ENCODE data around the gene GRAMD1A.
"Not testable (repeated sequence)": the region's sequence is repeated elsewhere in the genome, so short reads cannot be mapped to it uniquely, and the experiment has no call there.

GRAMD1A gene

DNA sequence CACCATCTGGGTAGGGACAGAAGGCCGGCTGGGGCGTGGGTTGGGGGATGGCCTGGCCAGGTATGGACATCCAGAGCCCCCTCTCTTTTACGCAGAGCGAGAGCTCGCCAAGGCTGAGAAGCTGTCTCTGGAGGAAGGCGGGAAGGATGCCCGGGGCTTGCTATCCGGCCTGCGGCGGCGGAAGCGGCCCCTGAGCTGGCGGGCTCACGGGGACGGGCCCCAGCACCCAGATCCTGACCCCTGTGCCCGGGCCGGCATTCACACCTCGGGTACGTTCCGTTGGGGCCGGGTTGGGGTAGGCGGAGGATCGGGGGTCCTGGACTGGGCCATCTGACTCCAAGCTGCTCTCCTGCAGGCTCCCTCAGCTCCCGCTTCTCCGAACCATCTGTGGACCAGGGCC, 21.5 kb downstream of the GRAMD1A start:
- Histone ChIP-seq H3K4me1 (ENCODE audit: control insufficient read depth, insufficient read depth, low read length, poor library complexity, severe bottlenecking) (no peaks in the 10 kb centered on the region), H3K9me3 (ENCODE audit: control insufficient read depth, low read length) (no peaks in the 10 kb centered on the region), H3K27ac (ENCODE audit: low read depth, low read length, severe bottlenecking) (no peak overlapping the region), H3K36me3 (ENCODE audit: control insufficient read depth, insufficient read depth, low read length) (peaks cover 88% of the 10 kb centered on the region), H3K4me3 (ENCODE audit: extremely low read depth, insufficient read depth, low read length, poor library complexity, severe bottlenecking) (no peak overlapping the region)
- 96% methylated on average over 19 to 25 of the region's 25 CpGs for WGBS, 2 experiments (ENCODE audit: insufficient coverage in 2 of 2)

DNA sequence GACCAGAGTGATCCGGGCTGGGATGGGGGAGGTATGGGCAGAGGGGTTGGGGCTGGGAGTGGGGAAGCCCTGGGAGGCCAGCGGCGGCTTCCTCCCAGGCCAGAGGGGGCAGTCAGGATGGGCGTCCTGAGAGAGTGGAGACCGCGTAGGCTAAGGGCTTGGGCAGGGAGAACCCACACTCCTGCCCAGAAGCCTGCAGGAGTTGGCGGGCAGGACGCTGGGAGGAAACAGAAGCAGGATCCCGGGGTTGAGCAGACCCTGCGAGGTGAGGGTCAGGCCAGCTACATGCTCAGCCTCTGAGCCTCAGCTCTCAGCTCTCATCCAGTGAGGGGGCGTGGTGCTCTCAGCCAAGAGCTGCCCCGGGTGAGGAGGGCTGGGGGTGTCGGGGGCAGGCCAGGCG, 22.3 kb downstream of the GRAMD1A start:
- Histone ChIP-seq H3K4me3 (ENCODE audit: extremely low read depth, insufficient read depth, low read length, poor library complexity, severe bottlenecking) (no peak overlapping the region), H3K27ac (ENCODE audit: low read depth, low read length, severe bottlenecking) (no peak overlapping the region), H3K36me3 (ENCODE audit: control insufficient read depth, insufficient read depth, low read length) (peaks cover 89% of the 10 kb centered on the region), H3K4me1 (ENCODE audit: control insufficient read depth, insufficient read depth, low read length, poor library complexity, severe bottlenecking) (no peaks in the 10 kb centered on the region), H3K9me3 (ENCODE audit: control insufficient read depth, low read length) (no peaks in the 10 kb centered on the region)
- 96 to 97% methylated on average over 10 to 11 of the region's 14 CpGs for WGBS, 2 experiments (ENCODE audit: insufficient coverage in 2 of 2)

DNA sequence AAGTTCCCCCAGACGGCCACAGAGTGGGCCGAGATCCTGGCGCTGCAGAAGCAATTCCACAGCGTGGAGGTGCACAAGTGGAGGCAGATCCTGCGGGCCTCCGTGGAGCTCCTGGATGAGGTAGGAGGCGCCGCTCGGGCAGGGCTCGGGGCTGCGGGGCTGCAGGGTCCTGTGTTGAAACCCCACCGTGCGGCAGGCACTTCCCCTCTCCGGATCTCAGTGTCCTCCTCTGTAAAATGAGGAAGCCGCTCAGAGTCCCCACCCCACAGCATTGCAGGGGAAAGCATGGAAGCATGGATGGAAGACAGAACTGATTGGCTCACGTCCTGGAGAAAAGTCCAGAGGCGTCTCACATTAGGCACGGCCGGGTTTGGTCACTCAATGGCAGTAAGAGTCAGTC, 23.3 kb downstream of the GRAMD1A start:
- 94 to 96% methylated on average over 15 to 19 of the region's 19 CpGs for WGBS, 2 experiments (ENCODE audit: insufficient coverage in 2 of 2)
- H3K4me1 ChIP-seq (ENCODE audit: control insufficient read depth, insufficient read depth, low read length, poor library complexity, severe bottlenecking): no peaks in the 10 kb centered on the region
- peaks cover 89% of the 10 kb centered on the region for H3K36me3 ChIP-seq (ENCODE audit: control insufficient read depth, insufficient read depth, low read length)
- H3K27ac ChIP-seq (ENCODE audit: low read depth, low read length, severe bottlenecking): no peak overlapping the region
- no peak overlapping the region for H3K4me3 ChIP-seq (ENCODE audit: extremely low read depth, insufficient read depth, low read length, poor library complexity, severe bottlenecking)
- no peaks in the 10 kb centered on the region for H3K9me3 ChIP-seq (ENCODE audit: control insufficient read depth, low read length)

DNA sequence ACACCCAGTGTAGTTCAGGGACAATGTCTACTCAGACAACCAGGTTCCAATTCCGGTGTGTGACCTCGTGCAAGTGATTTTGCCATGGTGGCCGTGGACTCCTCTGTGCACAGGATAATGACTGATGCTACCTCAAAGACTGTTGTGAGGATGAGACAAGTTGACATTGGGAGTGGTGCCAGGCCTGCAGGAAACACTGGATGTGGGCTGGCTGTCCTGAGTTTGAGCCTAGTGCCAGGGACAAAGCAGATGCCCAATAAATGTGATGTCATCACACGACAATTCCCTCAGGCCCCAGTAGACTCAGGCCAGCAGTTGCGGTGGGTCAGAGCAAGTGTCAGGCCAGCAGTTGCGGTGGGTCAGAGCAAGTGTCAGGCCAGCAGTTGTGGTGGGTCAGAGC, 24.0 kb downstream of the GRAMD1A start:
- peaks cover 83% of the 10 kb centered on the region for H3K36me3 ChIP-seq (ENCODE audit: control insufficient read depth, insufficient read depth, low read length)
- no peak overlapping the region for H3K27ac ChIP-seq (ENCODE audit: low read depth, low read length, severe bottlenecking)
- H3K4me3 ChIP-seq (ENCODE audit: extremely low read depth, insufficient read depth, low read length, poor library complexity, severe bottlenecking): no peak overlapping the region
- no peaks in the 10 kb centered on the region for H3K4me1 ChIP-seq (ENCODE audit: control insufficient read depth, insufficient read depth, low read length, poor library complexity, severe bottlenecking)
- H3K9me3 ChIP-seq (ENCODE audit: control insufficient read depth, low read length): no peaks in the 10 kb centered on the region
- WGBS, 2 experiments (ENCODE audit: insufficient coverage in 2 of 2): 96 to 100% methylated on average over 6 of the region's 6 CpGs

DNA sequence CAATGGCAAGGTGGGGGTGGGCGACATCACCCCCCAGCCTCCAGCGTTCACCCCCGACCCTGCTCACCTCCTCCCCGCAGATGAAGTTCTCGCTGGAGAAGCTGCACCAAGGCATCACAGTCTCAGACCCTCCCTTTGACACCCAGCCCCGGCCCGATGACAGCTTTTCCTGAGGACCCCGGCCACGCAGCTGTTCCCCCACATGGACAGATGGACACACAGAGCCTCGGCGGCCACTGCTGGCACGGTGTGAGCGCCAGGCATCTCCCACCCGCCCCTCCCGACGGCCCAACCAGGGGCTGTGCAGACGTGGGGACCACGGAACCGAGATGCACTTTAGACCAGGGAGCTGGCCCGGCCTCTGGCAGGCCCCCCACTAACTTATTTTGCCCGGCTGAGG, 25.8 kb downstream of the GRAMD1A start:
- Histone ChIP-seq H3K4me1 (ENCODE audit: control insufficient read depth, insufficient read depth, low read length, poor library complexity, severe bottlenecking) (peaks cover under 1% of the 10 kb centered on the region), H3K4me3 (ENCODE audit: extremely low read depth, insufficient read depth, low read length, poor library complexity, severe bottlenecking) (no peak overlapping the region), H3K27ac (ENCODE audit: low read depth, low read length, severe bottlenecking) (no peak overlapping the region), H3K36me3 (ENCODE audit: control insufficient read depth, insufficient read depth, low read length) (peaks cover 67% of the 10 kb centered on the region), H3K9me3 (ENCODE audit: control insufficient read depth, low read length) (no peaks in the 10 kb centered on the region)
- 93 to 97% methylated on average over 14 to 20 of the region's 21 CpGs for WGBS, 2 experiments (ENCODE audit: insufficient coverage in 2 of 2)

DNA sequence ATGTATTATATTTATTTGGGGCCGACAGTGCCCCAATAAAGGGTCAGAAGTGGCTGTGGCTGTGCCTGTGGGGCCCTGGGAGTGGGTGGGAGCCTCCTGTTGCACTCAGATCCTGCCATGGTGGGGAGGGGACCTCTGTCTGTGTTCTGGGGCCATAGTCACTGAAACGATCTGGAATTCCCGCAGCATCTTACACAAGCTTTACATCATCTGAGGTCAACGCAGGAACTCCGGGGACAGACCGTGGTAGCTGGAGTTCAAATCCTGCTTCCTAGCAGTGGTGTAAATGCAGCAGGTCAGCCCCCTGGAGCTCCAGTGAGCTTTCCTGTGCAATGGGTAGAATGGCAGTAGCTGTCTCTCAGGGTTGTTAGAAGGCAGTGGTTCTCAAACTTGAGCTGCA, 26.3 kb downstream of the GRAMD1A start:
- Histone ChIP-seq H3K4me3 (ENCODE audit: extremely low read depth, insufficient read depth, low read length, poor library complexity, severe bottlenecking) (no peak overlapping the region), H3K9me3 (ENCODE audit: control insufficient read depth, low read length) (no peaks in the 10 kb centered on the region), H3K4me1 (ENCODE audit: control insufficient read depth, insufficient read depth, low read length, poor library complexity, severe bottlenecking) (peaks cover 3% of the 10 kb centered on the region), H3K36me3 (ENCODE audit: control insufficient read depth, insufficient read depth, low read length) (peaks cover 62% of the 10 kb centered on the region), H3K27ac (ENCODE audit: low read depth, low read length, severe bottlenecking) (no peak overlapping the region)
- 92 to 93% methylated on average over 4 to 6 of the region's 6 CpGs for whole genome bisulfite sequencing, 2 experiments (ENCODE audit: insufficient coverage in 2 of 2)

DNA sequence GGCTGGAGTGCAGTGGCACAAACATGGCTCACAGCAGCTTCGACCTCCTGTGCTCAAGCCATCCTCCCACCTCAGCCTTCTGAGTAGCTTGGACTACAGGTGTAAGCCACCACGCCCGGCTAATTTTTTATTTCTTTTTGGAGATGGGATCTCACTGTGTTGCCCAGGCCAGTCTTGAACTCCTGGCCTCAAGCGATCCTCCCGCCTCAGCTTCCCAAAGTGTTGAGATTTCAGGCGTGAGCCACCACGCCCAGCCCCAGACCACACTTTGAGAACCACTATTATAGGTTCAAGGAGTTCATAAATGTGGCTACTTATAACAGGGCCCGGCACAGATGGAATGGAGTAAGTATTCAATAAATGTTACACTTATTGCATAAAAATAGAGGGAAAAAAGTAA, 26.9 kb downstream of the GRAMD1A start:
- H3K9me3 ChIP-seq (ENCODE audit: control insufficient read depth, low read length): no peaks in the 10 kb centered on the region
- WGBS, 2 experiments (ENCODE audit: insufficient coverage in 2 of 2): 88 to 91% methylated on average over 2 to 4 of the region's 8 CpGs
- H3K27ac ChIP-seq (ENCODE audit: low read depth, low read length, severe bottlenecking): no peak overlapping the region
- peaks cover 58% of the 10 kb centered on the region for H3K36me3 ChIP-seq (ENCODE audit: control insufficient read depth, insufficient read depth, low read length)
- H3K4me1 ChIP-seq (ENCODE audit: control insufficient read depth, insufficient read depth, low read length, poor library complexity, severe bottlenecking): peaks cover 3% of the 10 kb centered on the region
- H3K4me3 ChIP-seq (ENCODE audit: extremely low read depth, insufficient read depth, low read length, poor library complexity, severe bottlenecking): no peak overlapping the region

DNA sequence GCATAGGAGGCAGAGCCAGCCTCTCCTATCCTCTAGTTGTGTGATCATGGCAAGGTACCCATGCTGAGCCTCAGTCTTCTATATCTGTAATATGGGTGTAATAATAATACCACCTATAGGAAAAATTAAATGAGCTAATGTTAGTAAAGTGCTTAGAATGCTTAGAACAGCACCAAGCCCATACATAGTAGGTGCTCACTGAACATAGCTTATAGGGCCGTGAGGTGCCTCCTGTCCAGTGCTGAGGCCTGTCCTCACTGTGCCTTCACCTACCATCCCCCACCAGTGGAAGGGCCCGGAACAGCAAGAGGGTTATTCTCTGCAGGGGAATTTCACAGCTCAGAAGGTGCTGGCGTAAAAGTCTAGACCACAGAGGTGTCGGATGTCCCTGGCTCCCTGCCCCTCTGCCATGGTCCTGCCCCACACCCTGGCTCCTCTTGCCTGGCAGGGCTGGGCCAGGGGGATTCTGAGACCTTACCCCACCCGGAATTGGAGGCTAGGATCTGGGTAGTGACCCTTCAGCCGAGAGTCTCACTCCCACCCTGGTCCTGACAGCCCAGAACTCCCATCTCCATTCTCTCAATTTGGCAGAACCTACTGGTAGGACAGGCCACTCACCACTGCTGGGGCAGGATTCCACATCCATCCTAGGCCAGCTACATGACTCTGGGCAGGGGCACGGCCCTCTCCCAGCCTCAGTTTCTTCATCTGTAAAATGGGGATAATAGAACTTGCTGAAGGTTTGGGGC, 27.9 kb downstream of the GRAMD1A start:
- no peak overlapping the region for H3K4me3 ChIP-seq (ENCODE audit: extremely low read depth, insufficient read depth, low read length, poor library complexity, severe bottlenecking)
- peaks cover 3% of the 10 kb centered on the region for H3K4me1 ChIP-seq (ENCODE audit: control insufficient read depth, insufficient read depth, low read length, poor library complexity, severe bottlenecking)
- 88 to 92% methylated on average over 5 to 7 of the region's 7 CpGs for WGBS, 2 experiments (ENCODE audit: insufficient coverage in 2 of 2)
- H3K27ac ChIP-seq (ENCODE audit: low read depth, low read length, severe bottlenecking): no peak overlapping the region
- H3K9me3 ChIP-seq (ENCODE audit: control insufficient read depth, low read length): no peaks in the 10 kb centered on the region
- peaks cover 51% of the 10 kb centered on the region for H3K36me3 ChIP-seq (ENCODE audit: control insufficient read depth, insufficient read depth, low read length)

DNA sequence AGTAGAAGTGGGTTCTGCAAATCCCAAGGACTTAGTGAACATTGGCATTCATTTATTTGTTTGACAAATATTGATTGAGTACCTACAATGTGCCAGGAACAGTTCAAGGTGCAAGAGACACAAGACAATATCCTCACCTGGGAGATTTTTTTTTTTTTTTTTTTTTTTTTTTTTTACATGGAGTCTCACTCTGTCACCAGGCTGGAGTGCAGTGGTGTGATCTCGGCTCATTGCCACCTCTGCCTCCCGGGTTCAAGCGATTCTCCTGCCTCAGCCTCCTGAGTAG, 28.4 kb downstream of the GRAMD1A start:
- not testable (repeated sequence) for H3K27ac ChIP-seq (ENCODE audit: low read depth, low read length, severe bottlenecking); H3K4me1 ChIP-seq (ENCODE audit: control insufficient read depth, insufficient read depth, low read length, poor library complexity, severe bottlenecking); H3K4me3 ChIP-seq (ENCODE audit: extremely low read depth, insufficient read depth, low read length, poor library complexity, severe bottlenecking); H3K9me3 ChIP-seq (ENCODE audit: control insufficient read depth, low read length)
- WGBS, 2 experiments (ENCODE audit: insufficient coverage in 2 of 2): 94% methylated on average over 3 of the region's 3 CpGs; no CpG with 5 or more reads in 1 of the 2 experiments
- peaks cover 46% of the 10 kb centered on the region for H3K36me3 ChIP-seq (ENCODE audit: control insufficient read depth, insufficient read depth, low read length)

DNA sequence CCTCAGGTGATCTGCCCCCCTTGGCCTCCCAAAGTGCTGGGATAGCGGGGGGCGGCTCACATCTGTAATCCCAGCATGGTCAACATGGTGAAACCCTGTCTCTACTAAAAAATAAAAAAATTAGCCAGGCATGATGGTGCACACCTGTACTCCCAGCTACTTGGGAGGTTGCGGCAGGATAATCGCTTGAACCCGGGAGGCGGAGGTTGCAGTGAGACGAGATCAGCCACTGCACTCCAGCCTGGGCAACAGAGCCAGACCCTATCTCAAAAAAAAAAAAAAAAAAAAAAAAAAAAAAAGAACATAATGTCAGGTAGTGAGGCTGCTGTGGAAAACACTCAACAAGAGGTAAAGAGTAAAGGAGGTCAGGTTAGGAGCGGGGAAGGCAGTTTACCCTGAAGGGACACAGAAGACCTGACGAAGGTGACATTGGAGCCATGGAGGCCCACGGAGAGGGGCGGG, 29.2 kb downstream of the GRAMD1A start:
- not testable (repeated sequence) for H3K27ac ChIP-seq (ENCODE audit: low read depth, low read length, severe bottlenecking); H3K4me1 ChIP-seq (ENCODE audit: control insufficient read depth, insufficient read depth, low read length, poor library complexity, severe bottlenecking); H3K4me3 ChIP-seq (ENCODE audit: extremely low read depth, insufficient read depth, low read length, poor library complexity, severe bottlenecking); H3K9me3 ChIP-seq (ENCODE audit: control insufficient read depth, low read length)
- H3K36me3 ChIP-seq (ENCODE audit: control insufficient read depth, insufficient read depth, low read length): peaks cover 39% of the 10 kb centered on the region
- 65 to 70% methylated on average over 4 to 6 of the region's 11 CpGs for WGBS, 2 experiments (ENCODE audit: insufficient coverage in 2 of 2)

DNA sequence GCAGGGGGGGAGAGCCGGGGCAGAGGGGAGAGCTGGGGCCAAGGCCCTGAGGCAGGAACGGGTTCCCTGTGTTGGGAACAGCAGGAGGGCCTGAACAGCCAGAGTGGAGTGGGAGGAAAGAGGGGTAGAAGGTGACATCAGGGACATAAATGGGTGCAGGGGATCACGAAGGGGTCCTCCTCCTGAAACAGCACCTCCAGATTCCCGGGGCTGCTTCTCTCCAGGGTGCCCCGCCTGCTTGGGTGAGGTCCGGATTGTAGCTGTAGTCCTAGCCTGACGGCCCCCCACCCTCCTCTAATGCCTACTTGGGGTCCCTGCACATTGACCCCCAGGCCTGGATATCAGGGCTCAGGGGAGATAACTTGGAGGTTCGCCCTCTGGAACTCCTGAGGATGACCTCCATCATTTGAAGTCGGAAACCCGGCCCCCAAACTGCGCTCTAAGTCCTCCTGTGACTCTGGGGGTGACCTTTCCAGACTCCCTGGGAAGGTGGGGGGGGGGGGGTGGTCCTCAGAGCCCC, 29.7 kb downstream of the GRAMD1A start:
- 30 to 35% methylated on average over 5 to 9 of the region's 11 CpGs for WGBS, 2 experiments (ENCODE audit: insufficient coverage in 2 of 2)
- Histone ChIP-seq H3K4me1 (ENCODE audit: control insufficient read depth, insufficient read depth, low read length, poor library complexity, severe bottlenecking) (peaks cover 3% of the 10 kb centered on the region), H3K27ac (ENCODE audit: low read depth, low read length, severe bottlenecking) (no peak overlapping the region), H3K4me3 (ENCODE audit: extremely low read depth, insufficient read depth, low read length, poor library complexity, severe bottlenecking) (peak overlapping the region; percentile 26), H3K36me3 (ENCODE audit: control insufficient read depth, insufficient read depth, low read length) (peaks cover 40% of the 10 kb centered on the region), H3K9me3 (ENCODE audit: control insufficient read depth, low read length) (no peaks in the 10 kb centered on the region)
